GM23338 (cell line): Measurements from ENCODE around the gene ADAP1. TPM values are rescaled to one million over a fixed set of nuclear protein-coding genes. Genes with fewer than 3 reads are reported as not detected.

Experiments
- ATAC-seq: fragments of 200-7000 bp; cut with Tn5 transposase; 3 replicates; pipeline ENCODE4 v1.9.1; 2020
- DNase-seq: peaks from one replicate; pipeline ENCODE4 v3.0.0-alpha.2; 2015; ENCODE audit warnings: low spot score
- H2AFZ ChIP-seq: fragments of 200-600 bp; sonication (generic); 2 replicates; pipeline ENCODE4 v1.8.0; 2016; ENCODE audit warnings: antibody characterized with exemption, mild to moderate bottlenecking, moderate library complexity
- H3F3A ChIP-seq: fragments of 200-600 bp; sonication (generic); replicated peaks from 2 replicates; pipeline ENCODE4 v1.8.0; 2017; ENCODE audit warnings: antibody characterized with exemption, mixed run types, low read depth
- H3K27ac ChIP-seq: fragments of 200-600 bp; sonication (generic); 2 replicates; pipeline ENCODE4 v1.6.1; 2016; ENCODE audit warnings: low read depth
- H3K27me3 ChIP-seq: fragments of 200-600 bp; sonication (generic); 2 replicates; pipeline ENCODE4 v1.8.0; 2016; ENCODE audit warnings: mild to moderate bottlenecking, mixed run types, moderate library complexity; ENCODE audit not compliant: insufficient read depth
- H3K36me3 ChIP-seq: fragments of 200-600 bp; sonication (generic); 2 replicates; pipeline ENCODE4 v1.8.0; 2016; ENCODE audit warnings: mild to moderate bottlenecking; ENCODE audit not compliant: insufficient read depth
- H3K4me1 ChIP-seq: fragments of 200-600 bp; sonication (generic); 2 replicates; pipeline ENCODE4 v1.8.0; 2016; ENCODE audit warnings: mild to moderate bottlenecking, moderate library complexity; ENCODE audit not compliant: insufficient read depth
- H3K4me2 ChIP-seq: fragments of 200-600 bp; sonication (generic); 2 replicates; pipeline ENCODE4 v1.7.1; 2017; ENCODE audit warnings: mixed run types
- H3K4me3 ChIP-seq: fragments of 200-600 bp; sonication (generic); 2 replicates; pipeline ENCODE4 v1.6.1; 2016; ENCODE audit warnings: mixed run types
- H3K79me2 ChIP-seq: fragments of 200-600 bp; sonication (generic); replicated peaks from 2 replicates; pipeline ENCODE4 v1.8.0; 2017; ENCODE audit warnings: mild to moderate bottlenecking; ENCODE audit not compliant: insufficient read depth
- H3K9me2 ChIP-seq: fragments of 200-600 bp; sonication (generic); 2 replicates; pipeline ENCODE4 v1.8.0; 2017; ENCODE audit not compliant: insufficient read depth
- H4K20me1 ChIP-seq: fragments of 200-600 bp; sonication (generic); replicated peaks from 2 replicates; pipeline ENCODE4 v1.8.0; 2017; ENCODE audit warnings: mild to moderate bottlenecking; ENCODE audit not compliant: insufficient read depth
- H3K27ac Mint-ChIP-seq: 2 replicates; pipeline ENCODE4 v1.8.0; 2020; ENCODE audit warnings: inconsistent platforms, mild to moderate bottlenecking, moderate library complexity, mixed read lengths
- H3K27me3 Mint-ChIP-seq: 3 replicates; pipeline ENCODE4 v1.8.0; 2022; ENCODE audit warnings: low read depth, mild to moderate bottlenecking, moderate library complexity, mixed read lengths, inconsistent platforms; ENCODE audit not compliant: insufficient read depth, poor library complexity
- H3K36me3 Mint-ChIP-seq: 3 replicates; pipeline ENCODE4 v1.8.0; 2021; ENCODE audit warnings: low read depth, mild to moderate bottlenecking, inconsistent platforms, moderate library complexity, mixed read lengths
- H3K4me1 Mint-ChIP-seq: 3 replicates; pipeline ENCODE4 v1.8.0; 2020; ENCODE audit warnings: mild to moderate bottlenecking, inconsistent platforms, mixed read lengths
- H3K4me3 Mint-ChIP-seq: 3 replicates; pipeline ENCODE4 v1.8.0; 2021; ENCODE audit warnings: moderate library complexity, mild to moderate bottlenecking, inconsistent platforms, mixed read lengths
- H3K9me3 Mint-ChIP-seq: 3 replicates; pipeline ENCODE4 v1.8.0; 2020; ENCODE audit warnings: moderate library complexity, mild to moderate bottlenecking, inconsistent platforms, mixed read lengths
- CREB1 ChIP-seq: fragments of 250-450 bp; sonication (Bioruptor Pico); IDR thresholded peaks from 2 replicates; pipeline ENCODE4 v1.5.0; 2020; ENCODE audit warnings: low read depth, mild to moderate bottlenecking, moderate library complexity
- CTCF ChIP-seq, 2 experiments: fragments of 200-600 bp in 1 of 2; sonication (generic) in 1 of 2; conservative IDR thresholded peaks; 2 replicates each; pipeline versions ENCODE4 v1.5.1 to v1.6.1; 2016 to 2017; ENCODE audit warnings: antibody characterized with exemption in 2 of 2, low read depth in 2 of 2, mild to moderate bottlenecking in 2 of 2, moderate library complexity in 1 of 2
- ETS1 ChIP-seq: IDR thresholded peaks from 2 replicates; pipeline ENCODE4 v1.6.1; 2016; ENCODE audit warnings: antibody characterized with exemption
- EZH2 ChIP-seq: fragments of 200-600 bp; sonication (generic); IDR thresholded peaks from one replicate; pipeline ENCODE4 v1.8.0; 2017; ENCODE audit warnings: antibody characterized with exemption, mild to moderate bottlenecking, low read depth; ENCODE audit not compliant: unreplicated experiment
- EZH2phosphoT487 ChIP-seq: fragments of 200-600 bp; sonication (generic); IDR thresholded peaks from one replicate; pipeline ENCODE4 v1.8.1; 2018; ENCODE audit warnings: antibody characterized with exemption; ENCODE audit not compliant: unreplicated experiment
- JUNB ChIP-seq: IDR thresholded peaks from one replicate; pipeline ENCODE4 v1.6.1; 2016; ENCODE audit warnings: antibody characterized with exemption; ENCODE audit not compliant: unreplicated experiment
- NANOG ChIP-seq: IDR thresholded peaks from 2 replicates; pipeline ENCODE4 v1.6.1; 2016; ENCODE audit warnings: antibody characterized with exemption, borderline replicate concordance
- POLR2AphosphoS5 ChIP-seq: IDR thresholded peaks from 2 replicates; pipeline ENCODE4 v1.6.1; 2016; ENCODE audit warnings: antibody characterized with exemption, low read depth
- REST ChIP-seq: IDR thresholded peaks from one replicate; pipeline ENCODE4 v1.6.1; 2018; ENCODE audit warnings: antibody characterized with exemption; ENCODE audit not compliant: unreplicated experiment
- STAT1 ChIP-seq: IDR thresholded peaks from one replicate; pipeline ENCODE4 v1.6.1; 2016; ENCODE audit warnings: antibody characterized with exemption; ENCODE audit not compliant: unreplicated experiment
- ZNF114 ChIP-seq: fragments of 250-450 bp; sonication (Bioruptor Pico); IDR thresholded peaks from 2 replicates; pipeline ENCODE4 v1.5.0; 2020; ENCODE audit warnings: mild to moderate bottlenecking, moderate library complexity
- ZNF331 ChIP-seq: fragments of 250-450 bp; sonication (Bioruptor Pico); IDR thresholded peaks from 2 replicates; pipeline ENCODE4 v1.5.0; 2020; ENCODE audit warnings: low read depth, mild to moderate bottlenecking, moderate library complexity
- ZNF462 ChIP-seq: fragments of 250-450 bp; sonication (Bioruptor Pico); IDR thresholded peaks from 2 replicates; pipeline ENCODE4 v1.5.0; 2020; ENCODE audit warnings: mild to moderate bottlenecking, moderate library complexity
- polyA plus RNA-seq: library from polyadenylated mRNA; unstranded; fragments of >200 nt; fragmentation: Nextera tagmentation; extraction: Ambion mirVana; gene quantifications from 2 replicates; pipeline ENCODE4 v1.2.1, GENCODE V29; 2016
- total RNA-seq: library from RNA; depleted of rRNA; stranded (reverse); fragments of >200 nt; shearing (Covaris generic); gene quantifications from 2 replicates; pipeline ENCODE4 v1.2.3, GENCODE V29; 2014

ADAP1 gene
- total and polyA plus RNA-seq, 2 experiments from 2014 or later, result 2.2 to 9.6 TPM

- Histone ChIP-seq H3F3A (peaks cover 26% of the 10 kb centered on the region), H4K20me1 (no peaks in the 10 kb centered on the region), H3K9me2 (no peaks in the 10 kb centered on the region), H3K27me3 (no peaks in the 10 kb centered on the region), H3K79me2 (peaks cover 17% of the 10 kb centered on the region), H3K36me3 (no peaks in the 10 kb centered on the region; the same call in 1 of the 2 replicates), H3K4me3 (no peak overlapping the region), H3K27ac (peak overlapping the region; percentile 66), H2AFZ (no peak overlapping the region), H3K4me1 (0 out of 2 replicates have a peak, but pooled peaks cover 5% of the 10 kb centered on the region), H3K4me2 (no peak overlapping the region)
- no peak overlapping the region; the same call in 1 of the 2 replicates for H3K27ac Mint-ChIP-seq
- peaks cover 7% of the 10 kb centered on the region; the same call in 2 of the 3 replicates for H3K9me3 Mint-ChIP-seq
- peaks cover 6% of the 10 kb centered on the region for H3K4me1 Mint-ChIP-seq
- H3K4me3 Mint-ChIP-seq, result no peak overlapping the region
- DNase-seq (no peak), ATAC-seq (no peak)
- peaks cover 15% of the 10 kb centered on the region for H3K27me3 Mint-ChIP-seq
- TF ChIP-seq ZNF114 (no peak), EZH2 (no peak), STAT1 (no peak), CTCF (conservative IDR thresholded peaks at IDR 0.05; ENCODE audit: low read depth in 2 of 2) (no peak), ETS1 (no peak), ZNF331 (CRISPR knock-in tag) (no peak), POLR2AphosphoS5 (no peak), CREB1 (no peak), EZH2phosphoT487 (no peak), NANOG (no peak), ZNF462 (CRISPR knock-in tag) (no peak), JUNB (no peak), REST (no peak)
- peaks cover 69% of the 10 kb centered on the region for H3K36me3 Mint-ChIP-seq
Measured at GRCh38 chr7:871900-872537, 82.5 kb downstream of the ADAP1 start.
